Nephron (organoid): ENCODE results near the gene NTM.

ENCODE experiments used
- H3K27ac Mint-ChIP-seq, 3 experiments: 2 replicates each; pipeline ENCODE4 v1.8.0; 2020; ENCODE audit warnings: mixed read lengths in 3 of 3, mild to moderate bottlenecking in 2 of 3, moderate library complexity in 1 of 3
- H3K27me3 Mint-ChIP-seq: 2 replicates; pipeline ENCODE4 v1.8.0; 2021; ENCODE audit warnings: low read depth, mild to moderate bottlenecking, moderate library complexity, mixed read lengths
- H3K36me3 Mint-ChIP-seq: 2 replicates; pipeline ENCODE4 v1.8.0; 2020; ENCODE audit warnings: low read depth, mixed read lengths
- H3K4me1 Mint-ChIP-seq: 2 replicates; pipeline ENCODE4 v1.8.0; 2020; ENCODE audit warnings: mixed read lengths
- H3K4me3 Mint-ChIP-seq, 3 experiments: 2 replicates each; pipeline ENCODE4 v1.8.0; 2020; ENCODE audit warnings: mild to moderate bottlenecking in 3 of 3, mixed read lengths in 3 of 3, moderate library complexity in 2 of 3
- H3K9me3 Mint-ChIP-seq: 2 replicates; pipeline ENCODE4 v1.8.0; 2020; ENCODE audit warnings: mixed read lengths
- CTCF ChIP-seq, 3 experiments: fragments of 200-600 bp; sonication (generic); IDR thresholded peaks; one replicate each; pipeline ENCODE4 v1.5.0; 2021; ENCODE audit warnings: antibody characterized with exemption in 3 of 3; ENCODE audit not compliant: unreplicated experiment in 3 of 3

NTM gene

GRCh38 chr11:132142554-132142953 lies 772.1 kb downstream of the NTM start:
- Mint-ChIP-seq H3K9me3 (no peaks in the 10 kb centered on the region), H3K36me3 (no peaks in the 10 kb centered on the region), H3K27me3 (peaks cover 5% of the 10 kb centered on the region), H3K27ac (no peak overlapping the region), H3K4me1 (no peaks in the 10 kb centered on the region), H3K4me3 (no peak overlapping the region)
- no peak for TF ChIP-seq CTCF (IDR thresholded peaks at IDR 0.05; ENCODE audit: unreplicated experiment in 3 of 3)

GRCh38 chr11:132147464-132147863 lies 777.0 kb downstream of the NTM start:
- Mint-ChIP-seq H3K36me3 (no peaks in the 10 kb centered on the region), H3K9me3 (no peaks in the 10 kb centered on the region), H3K4me1 (no peaks in the 10 kb centered on the region), H3K27me3 (peaks cover 24% of the 10 kb centered on the region), H3K4me3 (no peak overlapping the region), H3K27ac (no peak overlapping the region)
- no peak for TF ChIP-seq CTCF (IDR thresholded peaks at IDR 0.05; ENCODE audit: unreplicated experiment in 3 of 3)

GRCh38 chr11:132154781-132155180 lies 784.4 kb downstream of the NTM start:
- TF ChIP-seq CTCF (IDR thresholded peaks at IDR 0.05; ENCODE audit: unreplicated experiment in 3 of 3), result no peak
- Mint-ChIP-seq H3K36me3 (no peaks in the 10 kb centered on the region), H3K4me1 (no peaks in the 10 kb centered on the region), H3K27me3 (peaks cover 17% of the 10 kb centered on the region), H3K27ac (no peak overlapping the region), H3K9me3 (no peaks in the 10 kb centered on the region), H3K4me3 (no peak overlapping the region)

DNA sequence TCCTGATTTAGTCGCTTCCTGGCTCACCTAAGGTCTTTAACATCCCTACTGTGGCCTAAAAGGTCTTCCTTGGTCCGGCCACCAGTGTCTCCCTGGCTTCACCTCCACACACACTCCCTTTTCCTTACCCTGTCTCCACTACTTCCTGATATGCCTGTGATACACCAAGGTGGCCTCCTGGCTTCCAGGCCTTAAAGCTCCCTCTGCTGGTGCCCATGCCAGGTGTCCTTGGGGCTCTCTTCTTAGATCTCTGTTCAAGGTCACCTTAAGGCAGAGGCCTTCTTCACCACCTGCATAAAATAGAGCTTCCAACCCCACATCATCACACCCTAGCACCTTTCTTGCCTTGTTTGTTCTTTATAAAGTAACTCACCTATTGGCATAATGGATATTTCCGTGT lies 787.7 kb downstream of the NTM start:
- H3K36me3 Mint-ChIP-seq, result no peaks in the 10 kb centered on the region

DNA sequence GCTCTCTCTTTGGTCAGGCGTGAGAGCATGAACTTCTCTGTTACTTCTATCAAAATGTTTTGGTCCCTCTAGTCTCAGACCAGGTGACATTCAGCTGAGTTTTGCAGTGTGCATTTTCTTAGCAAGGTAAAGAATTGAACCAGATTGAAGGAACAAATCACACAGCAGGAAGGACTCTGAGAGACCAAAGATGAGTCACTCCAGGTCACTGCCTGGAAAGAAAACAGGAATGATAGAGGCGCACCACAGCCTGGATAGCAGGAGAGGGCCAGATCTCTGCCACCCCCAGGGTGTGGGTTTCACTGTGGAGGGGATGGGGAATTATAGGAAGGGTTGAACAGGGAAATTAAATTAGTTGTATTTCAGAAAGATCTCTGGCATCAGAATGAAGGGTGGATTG lies 788.3 kb downstream of the NTM start:
- H3K4me1 Mint-ChIP-seq, result no peaks in the 10 kb centered on the region
- no peak overlapping the region for H3K27ac Mint-ChIP-seq
- no peak overlapping the region for H3K4me3 Mint-ChIP-seq
- H3K27me3 Mint-ChIP-seq, result no peaks in the 10 kb centered on the region
- no peak for TF ChIP-seq CTCF (IDR thresholded peaks at IDR 0.05; ENCODE audit: unreplicated experiment in 3 of 3)
- no peaks in the 10 kb centered on the region for H3K36me3 Mint-ChIP-seq
- H3K9me3 Mint-ChIP-seq, result no peaks in the 10 kb centered on the region

More for the DNA sequence above, 787.7 kb downstream of the NTM start:
- Mint-ChIP-seq H3K27ac (no peak overlapping the region), H3K4me3 (no peak overlapping the region), H3K27me3 (no peaks in the 10 kb centered on the region), H3K9me3 (no peaks in the 10 kb centered on the region), H3K4me1 (no peaks in the 10 kb centered on the region)
- TF ChIP-seq CTCF (IDR thresholded peaks at IDR 0.05; ENCODE audit: unreplicated experiment in 3 of 3), result peak in 1 of 3 experiments; percentile 20

GRCh38 chr11:132161403-132162078 lies 791.1 kb downstream of the NTM start:
- H3K4me3 Mint-ChIP-seq, result no peak overlapping the region
- no peak for TF ChIP-seq CTCF (IDR thresholded peaks at IDR 0.05; ENCODE audit: unreplicated experiment in 3 of 3)
- H3K9me3 Mint-ChIP-seq, result no peaks in the 10 kb centered on the region
- no peaks in the 10 kb centered on the region for H3K36me3 Mint-ChIP-seq
- peaks cover 5% of the 10 kb centered on the region for H3K27me3 Mint-ChIP-seq
- no peak overlapping the region for H3K27ac Mint-ChIP-seq
- no peaks in the 10 kb centered on the region for H3K4me1 Mint-ChIP-seq
